Activated B cell treated with CpG ODN at 0.5 μM for 24 hours (primary cell): ENCODE measurements around the gene MAMLD1. TPM values are rescaled to one million over a fixed set of nuclear protein-coding genes. Genes with fewer than 3 reads are reported as not detected.
"Not testable (repeated sequence)": the region's sequence is repeated elsewhere in the genome, so short reads cannot be mapped to it uniquely, and the experiment has no call there.

Experiments used
- ATAC-seq: fragments of 200-7000 bp; cut with Tn5 transposase; one replicate; pipeline ENCODE4 v1.10.0; 2021; ENCODE audit warnings: low read depth, mild to moderate bottlenecking, moderate library complexity
- CTCF ChIA-PET: fragments of 350-600 bp; sonication (Branson Sonifier 250); formaldehyde crosslinking; loops from one replicate; lab custom pipeline; 2021; ENCODE audit warnings: antibody characterized with exemption; lab: Charles Lee
- POLR2A ChIA-PET: fragments of 350-600 bp; sonication (Branson Sonifier 250); formaldehyde crosslinking; loops from one replicate; lab custom pipeline; 2021; ENCODE audit warnings: antibody characterized with exemption; lab: Charles Lee
- DNase-seq: peaks from one replicate; pipeline ENCODE4 v3.0.0; 2022
- H3K27ac Mint-ChIP-seq: one replicate; pipeline ENCODE4 v1.8.0; 2020; ENCODE audit warnings: mixed read lengths
- H3K27me3 Mint-ChIP-seq: one replicate; pipeline ENCODE4 v1.8.0; 2021; ENCODE audit warnings: mixed read lengths
- H3K36me3 Mint-ChIP-seq: one replicate; pipeline ENCODE4 v1.8.0; 2021; ENCODE audit warnings: low read depth, mixed read lengths
- H3K4me1 Mint-ChIP-seq: one replicate; pipeline ENCODE4 v1.8.0; 2021; ENCODE audit warnings: mixed read lengths
- H3K4me3 Mint-ChIP-seq: one replicate; pipeline ENCODE4 v1.8.0; 2020; ENCODE audit warnings: mild to moderate bottlenecking, mixed read lengths
- H3K9me3 Mint-ChIP-seq: one replicate; pipeline ENCODE4 v1.8.0; 2020; ENCODE audit warnings: mixed read lengths
- CTCF ChIP-seq: fragments of 200-600 bp; IDR thresholded peaks from one replicate; pipeline ENCODE4 v1.8.0; 2022; ENCODE audit warnings: antibody characterized with exemption, mild to moderate bottlenecking
- intact Hi-C: fragments of 100-400 bp; cut with micrococcal nuclease; formaldehyde crosslinking; loops from one replicate; pipeline ENCODE4 v1.15.1; 2024
- total RNA-seq: library from RNA; stranded (reverse); gene quantifications from 2 replicates; pipeline ENCODE4 v1.2.3, GENCODE V29; 2022

The MAMLD1 gene
- total RNA-seq, 1 donor from 2014 or later = 1.2 TPM

GRCh38 chrX:150338615-150339014, 24.5 kb upstream of the MAMLD1 start:
- Mint-ChIP-seq H3K27ac (no peak overlapping the region), H3K9me3 (no peaks in the 10 kb centered on the region), H3K36me3 (no peaks in the 10 kb centered on the region), H3K27me3 (no peaks in the 10 kb centered on the region), H3K4me1 (no peaks in the 10 kb centered on the region), H3K4me3 (no peak overlapping the region)
- ChIA-PET CTCF (no interaction called here), POLR2A (no interaction called here)
- ATAC-seq (no peak), DNase-seq (no peak)
- no peak for TF ChIP-seq CTCF
- intact Hi-C loops = no loop called here

- Mint-ChIP-seq H3K9me3 (no peaks in the 10 kb centered on the region), H3K27ac (no peak overlapping the region), H3K4me3 (no peak overlapping the region), H3K4me1 (no peaks in the 10 kb centered on the region), H3K27me3 (no peaks in the 10 kb centered on the region), H3K36me3 (no peaks in the 10 kb centered on the region)
- POLR2A ChIA-PET = no interaction called here
- no peak for TF ChIP-seq CTCF
- CTCF ChIA-PET = no interaction called here
- intact Hi-C loops = no loop called here
- ATAC-seq = no peak
- DNase-seq = no peak
Observed at GRCh38 chrX:150339736-150340135, 23.4 kb upstream of the MAMLD1 start.

- intact Hi-C loops, H3K27ac Mint-ChIP-seq, H3K4me1 Mint-ChIP-seq, DNase-seq, ATAC-seq, H3K9me3 Mint-ChIP-seq, H3K27me3 Mint-ChIP-seq, CTCF ChIA-PET, POLR2A ChIA-PET, H3K36me3 Mint-ChIP-seq, H3K4me3 Mint-ChIP-seq: not testable (repeated sequence)
Observed at GRCh38 chrX:150340326-150340725, 22.8 kb upstream of the MAMLD1 start.

GRCh38 chrX:150347471-150347870, 15.6 kb upstream of the MAMLD1 start:
- intact Hi-C loops = no loop called here
- H3K9me3 Mint-ChIP-seq = no peaks in the 10 kb centered on the region
- ATAC-seq (no peak), DNase-seq (no peak)
- H3K4me3 Mint-ChIP-seq = no peak overlapping the region
- TF ChIP-seq CTCF = no peak
- ChIA-PET CTCF (no interaction called here), POLR2A (no interaction called here)
- peaks cover 5% of the 10 kb centered on the region for H3K27me3 Mint-ChIP-seq
- H3K36me3 Mint-ChIP-seq = no peaks in the 10 kb centered on the region
- H3K4me1 Mint-ChIP-seq = no peaks in the 10 kb centered on the region
- no peak overlapping the region for H3K27ac Mint-ChIP-seq

GRCh38 chrX:150348365-150348764, 14.8 kb upstream of the MAMLD1 start:
- ChIA-PET CTCF (no interaction called here), POLR2A (no interaction called here)
- no peak overlapping the region for H3K4me3 Mint-ChIP-seq
- no peaks in the 10 kb centered on the region for H3K4me1 Mint-ChIP-seq
- no peak overlapping the region for H3K27ac Mint-ChIP-seq
- H3K27me3 Mint-ChIP-seq = peaks cover 5% of the 10 kb centered on the region
- no peak for DNase-seq
- ATAC-seq = no peak
- no peaks in the 10 kb centered on the region for H3K9me3 Mint-ChIP-seq
- TF ChIP-seq CTCF = no peak
- intact Hi-C loops = no loop called here
- H3K36me3 Mint-ChIP-seq = no peaks in the 10 kb centered on the region

GRCh38 chrX:150352114-150352513, 11.0 kb upstream of the MAMLD1 start:
- intact Hi-C loops = no loop called here
- Mint-ChIP-seq H3K4me3 (no peak overlapping the region), H3K27me3 (peaks cover 5% of the 10 kb centered on the region), H3K36me3 (no peaks in the 10 kb centered on the region), H3K9me3 (no peaks in the 10 kb centered on the region), H3K4me1 (no peaks in the 10 kb centered on the region), H3K27ac (no peak overlapping the region)
- DNase-seq (no peak), ATAC-seq (no peak)
- TF ChIP-seq CTCF = no peak
- CTCF ChIA-PET = no interaction called here
- POLR2A ChIA-PET = no interaction called here
